HepG2 (cell line): ENCODE results near the gene RPA1. TPM values are rescaled to one million over a fixed set of nuclear protein-coding genes. Genes with fewer than 3 reads are reported as not detected.

Experiments
- ADNP ChIP-seq: sonication (generic); formaldehyde crosslinking; IDR thresholded peaks from 2 replicates; pipeline ENCODE4 v1.4.0; 2020; ENCODE audit warnings: missing genetic modification reagents
- AKAP8 ChIP-seq: sonication (generic); formaldehyde crosslinking; IDR thresholded peaks from 2 replicates; pipeline ENCODE4 v1.5.1; 2020; ENCODE audit warnings: mild to moderate bottlenecking, missing genetic modification reagents
- CCDC6 ChIP-seq: sonication (generic); formaldehyde crosslinking; IDR thresholded peaks from 2 replicates; pipeline ENCODE4 v1.8.1; 2022; ENCODE audit warnings: mild to moderate bottlenecking, missing genetic modification reagents, moderate library complexity
- CHD4 ChIP-seq: fragments of 200-600 bp; sonication (generic); IDR thresholded peaks from 2 replicates; pipeline ENCODE4 v1.7.0; 2017; ENCODE audit warnings: mild to moderate bottlenecking, low read length, borderline replicate concordance
- DNMT3B ChIP-seq: conservative IDR thresholded peaks from 2 replicates; pipeline ENCODE4 v1.6.1; 2016; ENCODE audit warnings: missing biosample characterization, control low read depth
- GFI1 ChIP-seq: sonication (generic); formaldehyde crosslinking; IDR thresholded peaks from 2 replicates; pipeline ENCODE4 v1.5.0; 2020; ENCODE audit warnings: missing genetic modification reagents, mild to moderate bottlenecking, borderline replicate concordance
- JUN ChIP-seq: sonication (generic); formaldehyde crosslinking; IDR thresholded peaks from 2 replicates; pipeline ENCODE4 v1.4.0; 2020; ENCODE audit warnings: mild to moderate bottlenecking, missing genetic modification reagents
- LCORL ChIP-seq, 2 experiments: fragments of 450-650 bp in 1 of 2; sonication (generic) in 1 of 2; formaldehyde crosslinking in 1 of 2; IDR thresholded peaks; 2 replicates each; pipeline versions ENCODE4 v1.5.0 to v1.6.1; 2017 to 2020; ENCODE audit warnings: antibody characterized with exemption in 1 of 2, missing genetic modification reagents in 1 of 2
- NFE2L1 ChIP-seq: sonication (generic); formaldehyde crosslinking; IDR thresholded peaks from 2 replicates; pipeline ENCODE4 v1.4.0; 2020; ENCODE audit warnings: missing genetic modification reagents, mild to moderate bottlenecking, borderline replicate concordance
- PAX8 ChIP-seq: sonication (generic); formaldehyde crosslinking; IDR thresholded peaks from 2 replicates; pipeline ENCODE4 v1.8.0; 2022; ENCODE audit warnings: mild to moderate bottlenecking, missing genetic modification reagents, borderline replicate concordance
- RORA ChIP-seq: sonication (generic); formaldehyde crosslinking; IDR thresholded peaks from 2 replicates; pipeline ENCODE4 v1.5.0; 2020; ENCODE audit warnings: mild to moderate bottlenecking, missing genetic modification reagents, moderate library complexity
- SMARCE1 ChIP-seq: fragments of 450-650 bp; IDR thresholded peaks from 2 replicates; pipeline ENCODE4 v1.6.1; 2017; ENCODE audit warnings: borderline replicate concordance
- SNAI1 ChIP-seq: sonication (generic); formaldehyde crosslinking; IDR thresholded peaks from 2 replicates; pipeline ENCODE4 v1.5.0; 2020; ENCODE audit warnings: mild to moderate bottlenecking, missing genetic modification reagents, borderline replicate concordance
- TSC22D2 ChIP-seq: sonication (generic); formaldehyde crosslinking; IDR thresholded peaks from 2 replicates; pipeline ENCODE4 v1.5.1; 2020; ENCODE audit warnings: missing genetic modification reagents, mild to moderate bottlenecking, borderline replicate concordance
- XRCC5 ChIP-seq: fragments of 200-400 bp; formaldehyde crosslinking; optimal IDR thresholded peaks from 2 replicates; pipeline ENCODE3; 2017; ENCODE audit warnings: mild to moderate bottlenecking, low read length
- ZC3H4 ChIP-seq: sonication (generic); formaldehyde crosslinking; IDR thresholded peaks from 2 replicates; pipeline ENCODE4 v1.4.0; 2020; ENCODE audit warnings: missing genetic modification reagents, borderline replicate concordance
- ZNF30 ChIP-seq: sonication (generic); formaldehyde crosslinking; IDR thresholded peaks from 2 replicates; pipeline ENCODE4 v1.5.0; 2020; ENCODE audit warnings: mild to moderate bottlenecking, missing genetic modification reagents
- ZNF484 ChIP-seq: sonication (generic); formaldehyde crosslinking; IDR thresholded peaks from 2 replicates; pipeline ENCODE4 v1.5.1; 2020; ENCODE audit warnings: mild to moderate bottlenecking, low read depth, missing genetic modification reagents, borderline replicate concordance
- ZNF546 ChIP-seq: sonication (generic); formaldehyde crosslinking; conservative IDR thresholded peaks from 2 replicates; pipeline ENCODE4 v1.8.1; 2023; ENCODE audit warnings: mild to moderate bottlenecking, missing genetic modification reagents
- ZNF605 ChIP-seq: sonication (generic); formaldehyde crosslinking; IDR thresholded peaks from 2 replicates; pipeline ENCODE4 v1.8.0; 2022; ENCODE audit warnings: mild to moderate bottlenecking, missing genetic modification reagents
- ZNF615 ChIP-seq: sonication (generic); formaldehyde crosslinking; IDR thresholded peaks from 2 replicates; pipeline ENCODE4 v1.5.0; 2020; ENCODE audit warnings: mild to moderate bottlenecking, missing genetic modification reagents, borderline replicate concordance
- ZNF629 ChIP-seq: sonication (generic); formaldehyde crosslinking; conservative IDR thresholded peaks from 2 replicates; pipeline ENCODE4 v1.5.0; 2020; ENCODE audit warnings: missing genetic modification reagents
- ZNF644 ChIP-seq: IDR thresholded peaks from 2 replicates; pipeline ENCODE4 v1.6.1; 2016; ENCODE audit warnings: low read depth
- ZNF746 ChIP-seq: sonication (generic); formaldehyde crosslinking; IDR thresholded peaks from 2 replicates; pipeline ENCODE4 v1.8.0; 2022; ENCODE audit warnings: mild to moderate bottlenecking, missing genetic modification reagents
- ZNF850 ChIP-seq: sonication (generic); formaldehyde crosslinking; conservative IDR thresholded peaks from 2 replicates; pipeline ENCODE4 v1.9.0; 2021; ENCODE audit warnings: mild to moderate bottlenecking, missing genetic modification reagents
- ZSCAN30 ChIP-seq: sonication (generic); formaldehyde crosslinking; IDR thresholded peaks from 2 replicates; pipeline ENCODE4 v1.5.0; 2020; ENCODE audit warnings: mild to moderate bottlenecking, missing genetic modification reagents
- polyA plus RNA-seq, 8 experiments: library from polyadenylated mRNA; depleted of rRNA in 3 of 8; stranded (reverse) in 7 of 8; unstranded in 1 of 8; fragments of >200 nt; fragmentation: Illumina TruSeq in 4 of 8; extraction: Trizol in 4 of 8; gene quantifications; 2 replicates each; pipeline versions ENCODE4 v1.2.1 to v1.2.3, GENCODE V29; 2011 to 2016; ENCODE audit warnings: low read depth in 4 of 8, missing spikeins in 1 of 8, mixed read lengths in 1 of 8; ENCODE audit not compliant: insufficient read depth in 1 of 8
- total RNA-seq, 5 experiments: library from RNA; depleted of rRNA; stranded (reverse); fragments of >200 nt; fragmentation: Illumina TruSeq; extraction: Trizol; gene quantifications; 2 replicates each; pipeline ENCODE4 v1.2.3, GENCODE V29; 2016; ENCODE audit warnings: low read depth in 1 of 5
- TF ChIP-seq, protein P1 (sequence below): sonication (generic); formaldehyde crosslinking; IDR thresholded peaks from 2 replicates; pipeline ENCODE4 v1.8.0; 2022; ENCODE audit warnings: missing genetic modification reagents, mild to moderate bottlenecking, moderate library complexity, borderline replicate concordance
- TF ChIP-seq, protein P2 (sequence below): sonication (generic); formaldehyde crosslinking; IDR thresholded peaks from 2 replicates; pipeline ENCODE4 v1.4.0; 2020; ENCODE audit warnings: missing genetic modification reagents

RPA1 gene
- total and polyA plus RNA-seq, 2 of the 13 experiments (the other 11 are each of a cell fraction or from before 2014, with no cell fraction given) = 13.9 to 37.6 TPM

DNA sequence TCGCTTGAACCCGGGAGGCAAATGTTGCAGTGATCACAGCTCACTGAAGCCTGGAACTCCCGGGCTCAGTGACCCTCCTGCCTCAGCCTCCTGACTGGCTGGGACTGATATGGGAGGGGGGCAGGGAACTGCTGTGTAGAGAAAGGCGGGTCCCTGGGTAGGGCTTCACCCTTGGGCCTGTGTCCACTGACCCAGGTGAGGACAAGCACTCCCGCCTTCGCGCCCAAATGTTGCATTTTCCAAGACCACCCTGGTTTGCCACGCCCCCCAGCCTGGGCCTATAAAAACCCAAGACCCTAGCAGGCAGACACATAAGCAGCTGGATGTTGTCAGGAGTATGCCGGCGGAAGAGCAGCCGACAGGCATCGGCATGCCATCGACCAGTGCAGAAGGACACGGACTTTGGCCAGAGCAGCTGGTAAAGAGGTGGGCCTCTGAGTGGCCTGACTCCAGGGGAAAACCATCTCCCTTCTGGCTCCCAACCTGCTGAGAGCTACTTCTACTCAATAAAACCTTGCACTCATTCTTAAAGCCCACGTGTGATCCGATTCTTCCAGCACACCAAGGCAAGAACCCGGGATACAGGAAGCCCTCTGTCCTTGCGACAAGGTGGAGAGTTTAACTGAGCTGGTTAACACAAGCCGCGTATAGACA lies 19.2 kb upstream of the RPA1 start (continued):
- TF ChIP-seq, protein P1, sequence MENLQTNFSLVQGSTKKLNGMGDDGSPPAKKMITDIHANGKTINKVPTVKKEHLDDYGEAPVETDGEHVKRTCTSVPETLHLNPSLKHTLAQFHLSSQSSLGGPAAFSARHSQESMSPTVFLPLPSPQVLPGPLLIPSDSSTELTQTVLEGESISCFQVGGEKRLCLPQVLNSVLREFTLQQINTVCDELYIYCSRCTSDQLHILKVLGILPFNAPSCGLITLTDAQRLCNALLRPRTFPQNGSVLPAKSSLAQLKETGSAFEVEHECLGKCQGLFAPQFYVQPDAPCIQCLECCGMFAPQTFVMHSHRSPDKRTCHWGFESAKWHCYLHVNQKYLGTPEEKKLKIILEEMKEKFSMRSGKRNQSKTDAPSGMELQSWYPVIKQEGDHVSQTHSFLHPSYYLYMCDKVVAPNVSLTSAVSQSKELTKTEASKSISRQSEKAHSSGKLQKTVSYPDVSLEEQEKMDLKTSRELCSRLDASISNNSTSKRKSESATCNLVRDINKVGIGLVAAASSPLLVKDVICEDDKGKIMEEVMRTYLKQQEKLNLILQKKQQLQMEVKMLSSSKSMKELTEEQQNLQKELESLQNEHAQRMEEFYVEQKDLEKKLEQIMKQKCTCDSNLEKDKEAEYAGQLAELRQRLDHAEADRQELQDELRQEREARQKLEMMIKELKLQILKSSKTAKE (CRISPR knock-in tag) = peak; percentile 96
- TF ChIP-seq AKAP8 (CRISPR knock-in tag) (peak; percentile 84; the same call in 1 of the 2 replicates), PAX8 (CRISPR knock-in tag) (no peak), RORA (CRISPR knock-in tag) (no peak), SNAI1 (no peak), ZSCAN30 (CRISPR knock-in tag) (no peak), ZNF484 (CRISPR knock-in tag) (no peak; the same call in 1 of the 2 replicates), ZNF605 (CRISPR knock-in tag) (peak; percentile 85), DNMT3B (0 out of 2 replicates have a peak, but pooled peaks have one; percentile 34), ZNF546 (0 out of 2 replicates have a peak, but pooled peaks have one; percentile 27), TSC22D2 (CRISPR knock-in tag) (no peak), ZNF30 (CRISPR knock-in tag) (no peak), GFI1 (CRISPR knock-in tag) (0 out of 2 replicates have a peak, but pooled peaks have one; percentile 66), ZNF615 (CRISPR knock-in tag) (0 out of 2 replicates have a peak, but pooled peaks have one; percentile 62), ZNF629 (CRISPR knock-in tag) (peak; percentile 47; the same call in 1 of the 2 replicates), NFE2L1 (no peak), CCDC6 (CRISPR knock-in tag) (peak; percentile 34; the same call in 1 of the 2 replicates), LCORL (IDR thresholded peaks at IDR 0.05) (no peak), LCORL (CRISPR knock-in tag; IDR thresholded peaks at IDR 0.05) (peak; percentile 85; the same call in 1 of the 2 replicates), JUN (CRISPR knock-in tag) (no peak), ADNP (CRISPR knock-in tag) (no peak), XRCC5 (peak; percentile 68), ZC3H4 (CRISPR knock-in tag) (no peak), ZNF644 (CRISPR knock-in tag) (0 out of 2 replicates have a peak, but pooled peaks have one; percentile 33), ZNF746 (CRISPR knock-in tag) (peak; percentile 69; the same call in 1 of the 2 replicates), CHD4 (no peak; the same call in 1 of the 2 replicates), ZNF850 (CRISPR knock-in tag) (no peak), SMARCE1 (no peak)
- TF ChIP-seq, protein P2, sequence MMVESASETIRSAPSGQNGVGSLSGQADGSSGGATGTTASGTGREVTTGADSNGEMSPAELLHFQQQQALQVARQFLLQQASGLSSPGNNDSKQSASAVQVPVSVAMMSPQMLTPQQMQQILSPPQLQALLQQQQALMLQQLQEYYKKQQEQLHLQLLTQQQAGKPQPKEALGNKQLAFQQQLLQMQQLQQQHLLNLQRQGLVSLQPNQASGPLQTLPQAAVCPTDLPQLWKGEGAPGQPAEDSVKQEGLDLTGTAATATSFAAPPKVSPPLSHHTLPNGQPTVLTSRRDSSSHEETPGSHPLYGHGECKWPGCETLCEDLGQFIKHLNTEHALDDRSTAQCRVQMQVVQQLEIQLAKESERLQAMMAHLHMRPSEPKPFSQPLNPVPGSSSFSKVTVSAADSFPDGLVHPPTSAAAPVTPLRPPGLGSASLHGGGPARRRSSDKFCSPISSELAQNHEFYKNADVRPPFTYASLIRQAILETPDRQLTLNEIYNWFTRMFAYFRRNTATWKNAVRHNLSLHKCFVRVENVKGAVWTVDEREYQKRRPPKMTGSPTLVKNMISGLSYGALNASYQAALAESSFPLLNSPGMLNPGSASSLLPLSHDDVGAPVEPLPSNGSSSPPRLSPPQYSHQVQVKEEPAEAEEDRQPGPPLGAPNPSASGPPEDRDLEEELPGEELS = peak; percentile 81
